ENCODE results near the gene ECE2. TPM values are rescaled to one million over a fixed set of nuclear protein-coding genes. Genes with fewer than 3 reads are reported as not detected.
A peak's percentile ranks its signal among the peaks of the same experiment; 100 is the strongest.

ECE2 gene
- total RNA-seq, 2 experiments from 2014 or later, result not detected

- Mint-ChIP-seq H3K36me3 (no peaks in the 10 kb centered on the region), H3K9me3 (no peaks in the 10 kb centered on the region), H3K4me3 (no peak overlapping the region), H3K27ac (no peak overlapping the region), H3K27me3 (peaks cover 15% of the 10 kb centered on the region), H3K4me1 (peaks cover 1% of the 10 kb centered on the region)
- DNase-seq, result no peak
Observed at GRCh38 chr3:184236636-184237035, 39.2 kb upstream of the ECE2 start.

DNA sequence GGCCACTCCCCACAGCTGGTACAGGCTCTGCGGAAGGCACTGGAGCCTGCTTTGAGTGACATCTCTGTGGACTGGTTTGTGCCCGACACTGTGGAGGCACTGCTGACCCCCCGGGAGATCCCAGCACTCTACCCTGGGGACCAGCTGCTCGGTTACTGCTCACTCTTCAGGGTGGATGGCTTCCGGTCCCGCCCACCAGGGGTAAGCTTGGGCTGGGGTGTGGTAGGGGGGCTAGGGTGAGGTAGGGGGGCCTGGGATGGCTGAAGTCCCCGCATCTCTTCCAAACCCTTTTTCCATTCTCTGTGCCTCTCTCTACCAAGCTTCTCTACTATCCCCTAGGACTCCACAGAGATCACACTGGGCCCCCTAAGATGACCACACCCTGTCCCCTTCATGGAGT, 38.6 kb upstream of the ECE2 start:
- no peak for DNase-seq
- peaks cover 2% of the 10 kb centered on the region for H3K4me1 Mint-ChIP-seq
- H3K4me3 Mint-ChIP-seq, result no peak overlapping the region
- peaks cover 9% of the 10 kb centered on the region for H3K27me3 Mint-ChIP-seq
- no peak overlapping the region for H3K27ac Mint-ChIP-seq
- H3K9me3 Mint-ChIP-seq, result no peaks in the 10 kb centered on the region
- H3K36me3 Mint-ChIP-seq, result peaks cover 2% of the 10 kb centered on the region

DNA sequence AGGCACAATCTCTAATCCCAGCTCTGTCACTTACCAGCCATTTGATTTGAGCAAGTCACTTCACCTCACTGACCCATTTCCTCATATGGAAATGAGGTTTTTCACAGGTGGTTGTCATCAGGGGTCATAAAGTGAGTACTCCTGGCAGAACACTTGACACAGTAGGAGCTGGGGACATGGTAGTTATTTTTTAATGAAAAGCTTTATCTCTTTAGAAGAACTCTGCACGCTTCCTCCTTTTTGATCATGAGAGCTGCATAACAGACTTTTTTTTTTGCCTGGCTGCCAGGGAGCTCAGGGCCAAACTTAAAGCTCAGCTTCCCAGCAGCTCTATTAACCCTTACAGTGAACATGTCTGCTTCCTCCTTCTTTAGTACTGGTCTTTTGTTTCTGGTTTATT, 38.0 kb upstream of the ECE2 start:
- H3K4me1 Mint-ChIP-seq, result peaks cover 5% of the 10 kb centered on the region
- no peak overlapping the region for H3K4me3 Mint-ChIP-seq
- H3K27ac Mint-ChIP-seq, result no peak overlapping the region
- H3K36me3 Mint-ChIP-seq, result peaks cover 7% of the 10 kb centered on the region
- DNase-seq, result no peak
- H3K27me3 Mint-ChIP-seq, result peaks cover 3% of the 10 kb centered on the region
- no peaks in the 10 kb centered on the region for H3K9me3 Mint-ChIP-seq

DNA sequence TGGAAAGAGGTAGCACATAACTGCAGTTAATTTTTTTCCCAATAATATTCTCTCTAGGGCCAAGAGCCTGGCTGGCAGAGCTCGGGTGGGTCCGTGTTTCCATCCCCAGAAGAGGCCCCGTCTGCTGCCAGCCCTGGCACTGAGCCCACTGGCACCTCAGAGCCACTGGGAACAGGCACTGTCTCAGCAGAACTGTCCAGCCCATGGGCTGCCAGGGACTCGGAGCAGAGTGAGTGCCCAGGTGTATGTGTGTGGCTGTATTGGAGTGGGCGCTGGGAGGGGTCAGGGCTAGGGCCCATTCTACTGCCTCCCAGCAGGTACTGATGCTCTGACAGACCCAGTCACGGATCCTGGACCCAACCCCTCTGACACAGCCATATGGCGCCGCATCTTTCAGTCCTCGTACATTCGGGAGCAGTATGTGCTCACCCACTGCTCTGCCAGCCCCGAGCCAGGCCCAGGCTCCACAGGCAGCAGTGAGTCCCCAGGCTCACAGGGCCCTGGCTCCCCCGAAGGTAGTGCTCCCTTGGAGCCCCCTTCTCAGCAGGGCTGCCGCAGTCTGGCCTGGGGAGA, 37.5 kb upstream of the ECE2 start:
- Mint-ChIP-seq H3K36me3 (peaks cover 9% of the 10 kb centered on the region), H3K4me1 (peaks cover 7% of the 10 kb centered on the region), H3K27ac (no peak overlapping the region), H3K4me3 (no peak overlapping the region), H3K27me3 (no peaks in the 10 kb centered on the region), H3K9me3 (no peaks in the 10 kb centered on the region)
- DNase-seq, result no peak

- no peak overlapping the region for H3K4me3 Mint-ChIP-seq
- H3K36me3 Mint-ChIP-seq, result peaks cover 9% of the 10 kb centered on the region
- no peak overlapping the region for H3K27ac Mint-ChIP-seq
- peaks cover 7% of the 10 kb centered on the region for H3K4me1 Mint-ChIP-seq
- no peaks in the 10 kb centered on the region for H3K9me3 Mint-ChIP-seq
- no peaks in the 10 kb centered on the region for H3K27me3 Mint-ChIP-seq
- no peak for DNase-seq
Observed at GRCh38 chr3:184239221-184239620, 36.6 kb upstream of the ECE2 start.

GRCh38 chr3:184239708-184240107, 36.1 kb upstream of the ECE2 start:
- Mint-ChIP-seq H3K27ac (no peak overlapping the region), H3K27me3 (no peaks in the 10 kb centered on the region), H3K9me3 (no peaks in the 10 kb centered on the region), H3K4me3 (no peak overlapping the region), H3K36me3 (peaks cover 10% of the 10 kb centered on the region), H3K4me1 (peaks cover 7% of the 10 kb centered on the region)
- DNase-seq, result no peak

- no peak for DNase-seq
- peaks cover 14% of the 10 kb centered on the region for H3K36me3 Mint-ChIP-seq
- peaks cover 7% of the 10 kb centered on the region for H3K4me1 Mint-ChIP-seq
- no peaks in the 10 kb centered on the region for H3K27me3 Mint-ChIP-seq
- H3K4me3 Mint-ChIP-seq, result no peak overlapping the region
- peak overlapping the region; percentile 42 for H3K27ac Mint-ChIP-seq
- H3K9me3 Mint-ChIP-seq, result no peaks in the 10 kb centered on the region
Observed at GRCh38 chr3:184240384-184241140, 35.3 kb upstream of the ECE2 start.

DNA sequence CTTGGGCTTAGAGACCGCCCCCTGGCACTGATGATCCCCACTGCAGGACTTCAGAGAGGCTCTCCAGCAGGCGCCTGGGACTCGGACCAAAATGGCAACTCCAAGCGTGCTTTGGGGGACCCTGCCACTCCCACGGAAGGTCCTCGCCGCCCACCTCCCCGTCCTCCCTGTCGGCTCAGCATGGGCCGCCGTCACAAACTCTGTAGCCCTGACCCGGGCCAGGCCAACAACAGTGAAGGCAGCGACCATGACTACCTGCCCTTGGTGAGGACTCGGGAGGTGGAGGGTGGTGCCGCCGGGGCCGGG, 34.7 kb upstream of the ECE2 start:
- H3K27ac Mint-ChIP-seq, result no peak overlapping the region
- H3K4me1 Mint-ChIP-seq, result peaks cover 9% of the 10 kb centered on the region
- DNase-seq, result no peak
- no peaks in the 10 kb centered on the region for H3K9me3 Mint-ChIP-seq
- peaks cover 15% of the 10 kb centered on the region for H3K36me3 Mint-ChIP-seq
- H3K27me3 Mint-ChIP-seq, result no peaks in the 10 kb centered on the region
- H3K4me3 Mint-ChIP-seq, result no peak overlapping the region

GRCh38 chr3:184241447-184242296, 34.1 kb upstream of the ECE2 start:
- Mint-ChIP-seq H3K27me3 (no peaks in the 10 kb centered on the region), H3K9me3 (no peaks in the 10 kb centered on the region), H3K27ac (no peak overlapping the region), H3K4me1 (peaks cover 10% of the 10 kb centered on the region), H3K4me3 (no peak overlapping the region), H3K36me3 (peaks cover 16% of the 10 kb centered on the region)
- DNase-seq, result no peak

DNA sequence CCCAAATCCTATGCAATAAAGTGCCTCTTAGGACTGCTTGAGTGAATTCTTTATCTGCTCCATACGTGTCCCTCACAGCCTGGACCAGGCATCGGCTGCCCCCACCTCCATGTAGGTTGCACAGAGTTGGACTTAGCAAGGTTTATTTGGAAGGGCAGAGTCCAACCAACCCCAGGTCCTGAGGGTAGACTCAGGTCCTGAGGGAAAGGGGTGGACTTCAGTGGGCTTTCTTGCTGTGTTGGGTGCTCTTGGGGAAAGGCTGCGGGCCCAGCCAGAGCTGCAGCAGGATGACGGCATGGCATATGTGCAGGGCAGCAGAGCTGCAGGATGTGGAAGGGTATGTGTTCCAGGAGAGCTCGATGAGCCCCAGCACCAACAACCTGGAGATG, 33.5 kb upstream of the ECE2 start:
- Mint-ChIP-seq H3K4me1 (peaks cover 10% of the 10 kb centered on the region), H3K36me3 (peaks cover 16% of the 10 kb centered on the region), H3K9me3 (no peaks in the 10 kb centered on the region), H3K4me3 (no peak overlapping the region), H3K27me3 (no peaks in the 10 kb centered on the region), H3K27ac (no peak overlapping the region)
- no peak for DNase-seq

- peaks cover 13% of the 10 kb centered on the region for H3K4me1 Mint-ChIP-seq
- H3K9me3 Mint-ChIP-seq, result no peaks in the 10 kb centered on the region
- H3K4me3 Mint-ChIP-seq, result peak within 1 kb of the TSS; percentile 89
- DNase-seq, result peak; percentile 86
- peak within 1 kb of the TSS; percentile 96 for H3K27ac Mint-ChIP-seq
- peaks cover 10% of the 10 kb centered on the region for H3K36me3 Mint-ChIP-seq
- H3K27me3 Mint-ChIP-seq, result no peaks in the 10 kb centered on the region
Observed at GRCh38 chr3:184248454-184249411, 27.1 kb upstream of the ECE2 start, which contains the start of gene ALG3. Gene ALG3 (minus strand): TSS chr3:184248962. CDS start chr3:184248940, 22 bp downstream.

DNA sequence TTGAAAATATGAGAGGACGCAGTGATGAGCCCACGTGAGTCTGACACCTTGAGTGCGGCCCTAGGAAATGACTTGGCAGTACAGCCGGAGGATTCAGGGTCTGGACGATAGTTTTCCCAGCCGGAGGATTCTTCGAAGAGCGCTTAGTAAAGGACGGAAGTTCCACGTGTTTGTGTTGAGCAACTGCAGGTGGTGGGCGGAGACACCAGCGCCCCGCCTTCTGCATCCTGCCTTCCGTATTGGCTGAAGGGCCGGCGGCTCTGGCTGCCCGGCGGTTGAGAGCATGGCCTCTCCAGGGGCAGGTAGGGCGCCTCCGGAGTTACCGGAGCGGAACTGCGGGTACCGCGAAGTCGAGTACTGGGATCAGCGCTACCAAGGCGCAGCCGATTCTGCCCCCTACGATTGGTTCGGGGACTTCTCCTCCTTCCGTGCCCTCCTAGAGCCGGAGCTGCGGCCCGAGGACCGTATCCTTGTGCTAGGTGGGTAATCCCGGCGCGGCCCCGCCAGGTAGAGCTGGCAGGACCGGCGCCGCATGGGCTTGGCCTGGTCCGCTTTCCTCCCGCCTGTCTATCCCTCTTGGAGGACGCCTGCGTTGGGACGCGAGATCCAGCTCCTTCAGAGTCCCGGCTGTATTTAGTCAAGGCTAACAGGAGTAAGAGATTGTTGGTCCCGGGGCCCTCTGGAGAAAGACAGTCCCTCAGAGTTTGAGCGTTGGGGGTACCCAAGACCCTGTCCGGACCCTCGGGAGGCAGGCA, 26.2 kb upstream of the ECE2 start, which contains the start of gene EEF1AKMT4:
Gene EEF1AKMT4, plus strand, starts transcription at position 261 of the 755 bp plus-strand sequence. Its CDS starts 23 bp downstream, at position 284.
- DNase-seq, result peak; percentile 98
- Mint-ChIP-seq H3K9me3 (no peaks in the 10 kb centered on the region), H3K27ac (peak within 1 kb of the TSS; percentile 96), H3K36me3 (peaks cover 10% of the 10 kb centered on the region), H3K4me3 (peak within 1 kb of the TSS; percentile 89), H3K27me3 (no peaks in the 10 kb centered on the region), H3K4me1 (peaks cover 13% of the 10 kb centered on the region)

GRCh38 chr3:184250167-184250828, 25.5 kb upstream of the ECE2 start:
- Mint-ChIP-seq H3K36me3 (peaks cover 5% of the 10 kb centered on the region), H3K4me1 (peaks cover 17% of the 10 kb centered on the region), H3K27me3 (no peaks in the 10 kb centered on the region), H3K4me3 (peak overlapping the region; percentile 89), H3K27ac (peak overlapping the region; percentile 96), H3K9me3 (no peaks in the 10 kb centered on the region)
- DNase-seq, result peak; percentile 87

All from activated naive CD8-positive, alpha-beta T cell treated with anti-CD3 and anti-CD28 coated beads for 36 hours (primary cell).